OCI-LY1 (cell line): Measurements from ENCODE around the gene CPA2.
"Not testable (repeated sequence)": the region's sequence is repeated elsewhere in the genome, so short reads cannot be mapped to it uniquely, and the experiment has no call there.

Experiments
- H2AFZ ChIP-seq: fragments of 200-600 bp; sonication (generic), shearing (Covaris generic); 2 replicates; pipeline ENCODE4 v1.6.0; 2014; ENCODE audit warnings: antibody characterized with exemption, mild to moderate bottlenecking, low read length
- H3F3A ChIP-seq: fragments of 200-600 bp; sonication (generic), shearing (Covaris generic); 2 replicates; pipeline ENCODE4 v1.6.0; 2014; ENCODE audit warnings: mild to moderate bottlenecking, antibody characterized with exemption, low read length, moderate library complexity; ENCODE audit not compliant: insufficient read depth
- H3K27ac ChIP-seq: fragments of 200-600 bp; sonication (generic); 2 replicates; pipeline ENCODE4 v1.5.1; 2014; ENCODE audit warnings: low read length, mixed run types, mild to moderate bottlenecking, low read depth; ENCODE audit not compliant: poor library complexity, severe bottlenecking
- H3K27me3 ChIP-seq: fragments of 200-600 bp; sonication (generic); 2 replicates; pipeline ENCODE4 v1.6.0; 2014; ENCODE audit warnings: antibody characterized with exemption, mild to moderate bottlenecking, low read length, moderate library complexity; ENCODE audit not compliant: insufficient read depth
- H3K36me3 ChIP-seq: fragments of 200-600 bp; sonication (generic); 2 replicates; pipeline ENCODE4 v1.6.1; 2014; ENCODE audit warnings: mild to moderate bottlenecking, antibody characterized with exemption, low read length, moderate library complexity, mixed read lengths; ENCODE audit not compliant: insufficient read depth
- H3K4me1 ChIP-seq: fragments of 200-600 bp; sonication (generic); 2 replicates; pipeline ENCODE4 v1.5.1; 2014; ENCODE audit warnings: mild to moderate bottlenecking, low read length, moderate library complexity; ENCODE audit not compliant: insufficient read depth, severe bottlenecking
- H3K4me2 ChIP-seq: fragments of 200-600 bp; sonication (generic), shearing (Covaris generic); 2 replicates; pipeline ENCODE4 v1.6.1; 2014; ENCODE audit warnings: low read length
- H3K4me3 ChIP-seq: fragments of 200-600 bp; sonication (generic); 2 replicates; pipeline ENCODE4 v1.5.1; 2014; ENCODE audit warnings: low read length, low read depth, mild to moderate bottlenecking, mixed read lengths; ENCODE audit not compliant: poor library complexity, severe bottlenecking
- H3K79me2 ChIP-seq: fragments of 200-600 bp; shearing (Covaris generic); 2 replicates; pipeline ENCODE4 v1.6.1; 2016; ENCODE audit warnings: mixed run types, low read length, mixed read lengths; ENCODE audit not compliant: insufficient read depth
- H3K9ac ChIP-seq: fragments of 200-600 bp; sonication (generic), shearing (Covaris generic); 2 replicates; pipeline ENCODE4 v1.6.1; 2014; ENCODE audit warnings: mild to moderate bottlenecking, low read length, mixed read lengths
- H3K9me2 ChIP-seq: fragments of 200-600 bp; sonication (generic), shearing (Covaris generic); 2 replicates; pipeline ENCODE4 v1.6.1; 2014; ENCODE audit warnings: low read depth, mild to moderate bottlenecking, low read length, mixed read lengths
- H3K9me3 ChIP-seq: fragments of 200-600 bp; shearing (Covaris generic); 2 replicates; pipeline ENCODE4 v1.6.1; 2014; ENCODE audit warnings: low read length, mixed read lengths
- H4K20me1 ChIP-seq: fragments of 200-600 bp; sonication (generic), shearing (Covaris generic); 2 replicates; pipeline ENCODE4 v1.6.0; 2016; ENCODE audit warnings: mild to moderate bottlenecking, low read length; ENCODE audit not compliant: insufficient read depth
- EZH2 ChIP-seq: fragments of 200-600 bp; sonication (generic), shearing (Covaris generic); IDR thresholded peaks from 2 replicates; pipeline ENCODE4 v1.8.0; 2017; ENCODE audit warnings: borderline replicate concordance, mixed run types, mild to moderate bottlenecking, antibody characterized with exemption, low read length, moderate library complexity, mixed read lengths
- TF ChIP-seq, protein P1 (sequence below): fragments of 200-600 bp; sonication (generic), shearing (Covaris generic); IDR thresholded peaks from 2 replicates; pipeline ENCODE4 v1.5.1; 2017; ENCODE audit warnings: mild to moderate bottlenecking, antibody characterized with exemption, low read length, moderate library complexity, mixed read lengths

Gene CPA2

DNA sequence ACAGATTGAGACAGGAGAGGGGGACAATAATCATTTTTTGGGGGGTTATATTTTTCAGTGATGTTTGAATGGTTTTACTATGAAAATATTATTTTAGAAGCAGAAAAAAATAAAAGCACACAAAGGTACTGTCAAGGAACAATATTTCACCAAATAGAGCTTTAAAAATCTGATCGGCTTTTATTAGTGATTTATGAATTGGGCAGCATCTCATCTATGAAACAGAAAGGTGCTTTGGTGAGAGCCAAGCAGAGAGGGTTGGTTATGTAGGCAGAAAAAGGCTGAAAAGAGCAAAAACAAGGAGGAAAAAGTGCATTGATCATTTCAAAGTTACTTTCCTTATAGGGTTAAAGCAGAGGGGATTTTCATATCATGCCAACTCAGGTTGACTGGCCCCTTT is 26.4 kb upstream of the CPA2 start:
- no peak overlapping the region for H2AFZ ChIP-seq

DNA sequence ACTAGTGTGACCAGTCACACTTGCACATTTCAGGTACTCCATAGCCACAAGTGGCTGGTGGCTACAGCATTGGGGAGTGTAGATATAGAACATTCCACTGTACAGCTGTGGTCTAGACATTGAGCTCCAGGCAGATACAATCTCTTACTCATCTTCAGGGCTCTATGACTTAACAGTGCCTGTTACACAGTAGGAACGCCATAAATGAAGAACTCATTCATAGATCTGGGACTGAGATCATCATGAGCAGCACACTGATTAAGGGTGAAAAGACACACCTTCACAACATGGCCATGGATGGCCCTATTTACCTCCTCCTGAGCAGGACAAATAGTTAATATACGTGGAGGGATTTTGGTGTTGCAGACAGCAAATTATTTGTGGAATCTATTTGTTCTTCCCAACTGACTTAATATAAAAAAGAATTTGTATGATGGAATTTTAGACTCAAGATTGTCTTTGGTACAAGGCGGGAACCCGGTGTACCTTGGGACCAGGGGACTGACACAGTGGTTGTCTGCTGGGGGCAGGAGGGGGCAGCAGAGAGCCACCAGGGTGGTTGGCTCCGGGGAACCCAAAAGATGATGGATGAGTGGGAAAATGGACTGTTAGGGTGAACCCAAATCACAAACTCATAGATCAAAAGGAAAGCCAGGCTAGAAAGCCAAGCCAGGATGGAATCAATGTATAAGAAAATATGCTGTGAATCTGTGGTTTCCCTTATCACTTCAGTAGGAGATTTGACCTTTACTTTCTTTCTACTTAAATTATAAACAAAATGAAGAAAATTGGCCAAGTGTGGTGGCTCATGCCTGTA is 24.3 kb upstream of the CPA2 start:
- no peak overlapping the region for H3K4me2 ChIP-seq

More for the DNA sequence above, 26.4 kb upstream of the CPA2 start:
- Histone ChIP-seq H3K36me3 (no peaks in the 10 kb centered on the region; the same call in 1 of the 2 replicates), H3K9me2 (no peaks in the 10 kb centered on the region), H3F3A (no peaks in the 10 kb centered on the region), H3K27me3 (no peaks in the 10 kb centered on the region), H3K27ac (no peak overlapping the region), H3K9me3 (no peaks in the 10 kb centered on the region), H4K20me1 (no peaks in the 10 kb centered on the region), H3K4me1 (peaks cover 14% of the 10 kb centered on the region), H3K4me3 (no peak overlapping the region), H3K79me2 (no peaks in the 10 kb centered on the region), H3K9ac (no peak overlapping the region), H3K4me2 (no peak overlapping the region)
- TF ChIP-seq, protein P1, sequence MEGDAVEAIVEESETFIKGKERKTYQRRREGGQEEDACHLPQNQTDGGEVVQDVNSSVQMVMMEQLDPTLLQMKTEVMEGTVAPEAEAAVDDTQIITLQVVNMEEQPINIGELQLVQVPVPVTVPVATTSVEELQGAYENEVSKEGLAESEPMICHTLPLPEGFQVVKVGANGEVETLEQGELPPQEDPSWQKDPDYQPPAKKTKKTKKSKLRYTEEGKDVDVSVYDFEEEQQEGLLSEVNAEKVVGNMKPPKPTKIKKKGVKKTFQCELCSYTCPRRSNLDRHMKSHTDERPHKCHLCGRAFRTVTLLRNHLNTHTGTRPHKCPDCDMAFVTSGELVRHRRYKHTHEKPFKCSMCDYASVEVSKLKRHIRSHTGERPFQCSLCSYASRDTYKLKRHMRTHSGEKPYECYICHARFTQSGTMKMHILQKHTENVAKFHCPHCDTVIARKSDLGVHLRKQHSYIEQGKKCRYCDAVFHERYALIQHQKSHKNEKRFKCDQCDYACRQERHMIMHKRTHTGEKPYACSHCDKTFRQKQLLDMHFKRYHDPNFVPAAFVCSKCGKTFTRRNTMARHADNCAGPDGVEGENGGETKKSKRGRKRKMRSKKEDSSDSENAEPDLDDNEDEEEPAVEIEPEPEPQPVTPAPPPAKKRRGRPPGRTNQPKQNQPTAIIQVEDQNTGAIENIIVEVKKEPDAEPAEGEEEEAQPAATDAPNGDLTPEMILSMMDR = no peak
- no peak for TF ChIP-seq EZH2

DNA sequence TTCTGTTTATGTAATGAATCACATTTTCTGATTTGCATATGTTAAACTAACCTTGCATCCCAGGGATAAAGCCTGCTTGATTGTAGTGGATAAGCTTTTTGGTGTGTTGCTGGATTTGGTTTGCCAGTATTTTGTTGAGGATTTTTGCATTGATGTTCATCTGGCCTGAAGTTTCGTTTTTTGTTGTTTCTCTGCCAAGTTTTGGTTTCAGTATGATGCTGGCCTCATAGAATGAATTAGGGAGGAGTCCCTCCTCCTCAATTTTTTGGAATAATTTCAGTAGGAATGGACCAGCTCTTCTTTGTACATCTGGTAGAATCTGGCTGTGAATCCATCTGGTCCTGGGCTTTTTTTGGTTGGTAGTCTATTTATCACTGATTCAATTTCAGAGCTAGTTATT is 23.2 kb upstream of the CPA2 start:
- H4K20me1 ChIP-seq, H2AFZ ChIP-seq, H3K9me2 ChIP-seq, H3K9ac ChIP-seq, H3K9me3 ChIP-seq, H3F3A ChIP-seq, H3K27ac ChIP-seq, H3K79me2 ChIP-seq, H3K4me2 ChIP-seq, H3K4me3 ChIP-seq, H3K36me3 ChIP-seq, H3K27me3 ChIP-seq: not testable (repeated sequence)
- peaks cover 14% of the 10 kb centered on the region for H3K4me1 ChIP-seq

More for the DNA sequence above, 24.3 kb upstream of the CPA2 start:
- H3K4me1 ChIP-seq = peaks cover 14% of the 10 kb centered on the region
- H3K79me2 ChIP-seq = no peaks in the 10 kb centered on the region
- no peaks in the 10 kb centered on the region; the same call in 1 of the 2 replicates for H3K36me3 ChIP-seq
- H3K9ac ChIP-seq = no peak overlapping the region
- no peaks in the 10 kb centered on the region for H3K27me3 ChIP-seq
- H3K4me3 ChIP-seq = no peak overlapping the region
- no peaks in the 10 kb centered on the region for H3K9me3 ChIP-seq
- no peaks in the 10 kb centered on the region for H4K20me1 ChIP-seq
- H3K9me2 ChIP-seq = no peaks in the 10 kb centered on the region
- no peak overlapping the region for H2AFZ ChIP-seq
- no peaks in the 10 kb centered on the region for H3F3A ChIP-seq
- TF ChIP-seq, protein P1 = peak; percentile 100
- no peak for TF ChIP-seq EZH2
- no peak overlapping the region for H3K27ac ChIP-seq

DNA sequence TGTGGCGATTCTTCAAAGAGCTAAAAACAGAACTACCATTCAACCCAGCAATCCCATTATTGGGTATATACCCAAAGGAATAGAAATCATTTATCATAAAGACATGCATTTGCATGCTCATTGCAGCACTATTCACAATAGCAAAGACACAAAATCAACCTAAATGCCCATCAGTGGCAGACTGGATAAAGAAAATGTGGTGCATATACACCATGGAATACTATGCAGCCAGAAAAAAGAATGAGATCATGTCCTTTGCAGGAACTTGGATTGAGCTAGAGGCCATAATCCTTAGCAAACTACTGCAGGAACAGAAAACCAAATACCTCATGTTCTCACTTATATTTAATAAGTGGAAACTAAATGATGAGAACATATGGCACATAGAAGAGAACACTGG is 20.2 kb upstream of the CPA2 start:
- not testable (repeated sequence) for H3F3A ChIP-seq, H3K36me3 ChIP-seq, H3K27me3 ChIP-seq, H3K9me2 ChIP-seq, H3K9me3 ChIP-seq, H3K27ac ChIP-seq, H3K9ac ChIP-seq, H3K4me2 ChIP-seq, H2AFZ ChIP-seq, H4K20me1 ChIP-seq, H3K4me3 ChIP-seq, H3K79me2 ChIP-seq
- peaks cover 14% of the 10 kb centered on the region for H3K4me1 ChIP-seq

DNA sequence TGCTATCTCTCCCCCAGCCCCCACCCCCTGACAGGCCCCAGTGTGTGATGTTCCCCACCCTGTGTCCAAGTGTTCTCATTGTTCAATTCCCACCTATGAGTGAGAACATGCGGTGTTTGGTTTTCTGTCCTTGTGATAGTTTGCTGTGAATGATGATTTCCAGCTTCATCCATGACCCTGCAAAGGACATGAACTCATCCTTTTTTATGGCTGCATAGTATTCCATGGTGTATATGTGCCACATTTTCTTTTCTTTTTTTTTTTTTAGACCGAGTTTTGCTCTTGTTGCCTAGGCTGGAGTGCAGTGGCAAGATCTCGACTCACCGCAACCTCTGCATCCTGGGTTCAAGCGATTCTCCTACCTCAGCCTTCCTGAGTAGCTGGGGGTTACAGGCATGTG is 17.8 kb upstream of the CPA2 start:
- H3K4me3 ChIP-seq, H4K20me1 ChIP-seq, H3K4me1 ChIP-seq, H2AFZ ChIP-seq, H3F3A ChIP-seq, H3K9ac ChIP-seq, H3K79me2 ChIP-seq, H3K27ac ChIP-seq, H3K9me2 ChIP-seq, H3K27me3 ChIP-seq, H3K9me3 ChIP-seq, H3K36me3 ChIP-seq, H3K4me2 ChIP-seq: not testable (repeated sequence)

DNA sequence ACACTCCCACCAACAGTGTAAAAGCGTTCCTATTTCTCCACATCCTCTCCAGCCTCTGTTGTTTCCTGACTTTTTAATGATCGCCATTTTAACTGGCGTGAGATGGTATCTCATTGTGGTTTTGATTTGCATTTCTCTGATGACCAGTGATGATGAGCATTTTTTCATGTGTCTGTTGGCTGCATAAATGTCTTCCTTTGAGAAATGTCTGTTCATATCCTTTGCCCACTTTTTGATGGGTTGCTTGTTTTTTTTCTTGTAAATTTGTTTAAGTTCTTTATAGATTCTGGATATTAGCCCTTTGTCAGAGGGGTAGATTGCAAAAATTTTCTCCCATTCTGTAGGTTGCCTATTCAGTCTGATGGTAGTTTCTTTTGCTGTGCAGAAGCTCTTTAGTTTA is 17.0 kb upstream of the CPA2 start:
- H3K9me2 ChIP-seq, H4K20me1 ChIP-seq, H3K9ac ChIP-seq, H3K36me3 ChIP-seq, H3K27ac ChIP-seq, H3K4me3 ChIP-seq, H2AFZ ChIP-seq, H3K27me3 ChIP-seq, H3K79me2 ChIP-seq, H3K9me3 ChIP-seq, H3K4me2 ChIP-seq, H3K4me1 ChIP-seq, H3F3A ChIP-seq: not testable (repeated sequence)
